ENCODE measurements around the gene CSF2RB. TPM values are rescaled to one million over a fixed set of nuclear protein-coding genes. Genes with fewer than 3 reads are reported as not detected.

The CSF2RB gene
- total RNA-seq, 4 donors from 2014 or later, result 5.7 to 14.3 (median 10.8) TPM

DNA sequence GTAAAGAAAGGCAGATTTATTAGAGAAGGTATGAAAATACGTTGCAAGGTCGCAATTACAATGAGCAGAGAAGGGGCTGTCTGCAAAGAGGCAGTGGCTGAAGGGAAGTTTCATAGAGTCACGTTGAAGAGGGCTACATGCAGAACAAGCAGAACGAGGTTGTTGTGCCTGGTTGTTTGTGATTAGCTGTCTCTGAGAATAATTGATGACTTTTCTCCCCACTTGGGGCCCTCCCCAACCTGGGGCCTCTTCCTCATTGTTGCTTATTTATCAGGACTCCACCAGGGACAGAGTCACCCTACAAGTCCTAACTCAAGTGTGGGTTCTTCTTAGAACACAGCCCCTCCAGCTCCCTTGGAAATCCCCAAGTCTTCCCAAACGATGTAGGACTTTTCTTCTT is 29.1 kb downstream of the CSF2RB start:
- no peaks in the 10 kb centered on the region for H3K36me3 ChIP-seq
- no peaks in the 10 kb centered on the region for H3K9me3 ChIP-seq
- TF ChIP-seq EP300 (IDR thresholded peaks at IDR 0.05) (no peak), POLR2A (IDR thresholded peaks at IDR 0.05) (no peak)
- TF ChIP-seq, protein P1, sequence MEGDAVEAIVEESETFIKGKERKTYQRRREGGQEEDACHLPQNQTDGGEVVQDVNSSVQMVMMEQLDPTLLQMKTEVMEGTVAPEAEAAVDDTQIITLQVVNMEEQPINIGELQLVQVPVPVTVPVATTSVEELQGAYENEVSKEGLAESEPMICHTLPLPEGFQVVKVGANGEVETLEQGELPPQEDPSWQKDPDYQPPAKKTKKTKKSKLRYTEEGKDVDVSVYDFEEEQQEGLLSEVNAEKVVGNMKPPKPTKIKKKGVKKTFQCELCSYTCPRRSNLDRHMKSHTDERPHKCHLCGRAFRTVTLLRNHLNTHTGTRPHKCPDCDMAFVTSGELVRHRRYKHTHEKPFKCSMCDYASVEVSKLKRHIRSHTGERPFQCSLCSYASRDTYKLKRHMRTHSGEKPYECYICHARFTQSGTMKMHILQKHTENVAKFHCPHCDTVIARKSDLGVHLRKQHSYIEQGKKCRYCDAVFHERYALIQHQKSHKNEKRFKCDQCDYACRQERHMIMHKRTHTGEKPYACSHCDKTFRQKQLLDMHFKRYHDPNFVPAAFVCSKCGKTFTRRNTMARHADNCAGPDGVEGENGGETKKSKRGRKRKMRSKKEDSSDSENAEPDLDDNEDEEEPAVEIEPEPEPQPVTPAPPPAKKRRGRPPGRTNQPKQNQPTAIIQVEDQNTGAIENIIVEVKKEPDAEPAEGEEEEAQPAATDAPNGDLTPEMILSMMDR (IDR thresholded peaks at IDR 0.05), result no peak
- no peaks in the 10 kb centered on the region for H3K27me3 ChIP-seq
- 63 to 69% methylated on average over 5 of the region's 5 CpGs for WGBS, 2 donors
- DNase-seq (ENCODE audit: low spot score in 2 of 2), result no peak
- no peaks in the 10 kb centered on the region for H3K4me1 ChIP-seq
- H3K4me3 ChIP-seq, result no peak overlapping the region
- no peak overlapping the region for H3K27ac ChIP-seq

DNA sequence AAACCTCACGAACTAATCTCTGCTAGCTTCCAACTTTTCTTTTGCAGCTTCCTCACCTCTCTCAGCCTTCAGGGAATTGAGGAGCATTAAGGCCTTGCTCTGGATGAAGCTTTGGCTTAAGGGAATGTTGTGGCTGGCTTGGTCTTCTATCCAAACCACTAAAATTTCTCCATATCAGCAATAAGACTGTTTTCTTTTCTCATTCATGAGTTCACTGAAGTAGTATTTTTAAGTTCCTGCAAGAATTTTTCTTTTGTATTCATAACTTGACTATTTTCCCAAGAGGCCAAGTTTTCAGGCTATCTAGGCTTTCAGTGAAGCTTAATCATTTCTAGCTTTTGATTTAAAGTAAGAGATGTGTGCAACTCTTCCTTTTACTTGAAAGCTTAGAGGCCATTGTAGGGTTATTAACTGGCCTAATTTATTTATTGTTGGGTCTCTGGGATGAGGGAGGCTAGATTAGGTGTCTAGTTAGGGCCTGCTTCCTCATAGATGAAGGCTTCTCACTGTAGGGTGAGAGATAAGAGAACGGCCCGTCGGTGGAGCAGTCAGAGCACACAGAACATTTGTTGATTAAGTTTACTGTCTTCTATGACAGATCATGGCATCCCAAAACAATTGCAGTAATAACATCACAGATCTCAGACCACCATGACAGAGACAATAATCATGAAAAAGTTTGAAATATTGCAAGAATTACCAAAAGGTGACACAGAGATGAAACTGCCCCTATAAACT is 33.2 kb downstream of the CSF2RB start:
- Histone ChIP-seq H3K27me3 (no peaks in the 10 kb centered on the region), H3K4me3 (no peak overlapping the region), H3K27ac (no peak overlapping the region), H3K4me1 (no peaks in the 10 kb centered on the region), H3K9me3 (no peaks in the 10 kb centered on the region), H3K36me3 (no peaks in the 10 kb centered on the region)
- TF ChIP-seq, protein P1 (IDR thresholded peaks at IDR 0.05), result no peak
- TF ChIP-seq POLR2A (IDR thresholded peaks at IDR 0.05) (no peak), EP300 (IDR thresholded peaks at IDR 0.05) (no peak)
- DNase-seq (ENCODE audit: low spot score in 2 of 2), result no peak
- 47 to 59% methylated on average over 3 to 4 of the region's 4 CpGs for WGBS, 2 donors

DNA sequence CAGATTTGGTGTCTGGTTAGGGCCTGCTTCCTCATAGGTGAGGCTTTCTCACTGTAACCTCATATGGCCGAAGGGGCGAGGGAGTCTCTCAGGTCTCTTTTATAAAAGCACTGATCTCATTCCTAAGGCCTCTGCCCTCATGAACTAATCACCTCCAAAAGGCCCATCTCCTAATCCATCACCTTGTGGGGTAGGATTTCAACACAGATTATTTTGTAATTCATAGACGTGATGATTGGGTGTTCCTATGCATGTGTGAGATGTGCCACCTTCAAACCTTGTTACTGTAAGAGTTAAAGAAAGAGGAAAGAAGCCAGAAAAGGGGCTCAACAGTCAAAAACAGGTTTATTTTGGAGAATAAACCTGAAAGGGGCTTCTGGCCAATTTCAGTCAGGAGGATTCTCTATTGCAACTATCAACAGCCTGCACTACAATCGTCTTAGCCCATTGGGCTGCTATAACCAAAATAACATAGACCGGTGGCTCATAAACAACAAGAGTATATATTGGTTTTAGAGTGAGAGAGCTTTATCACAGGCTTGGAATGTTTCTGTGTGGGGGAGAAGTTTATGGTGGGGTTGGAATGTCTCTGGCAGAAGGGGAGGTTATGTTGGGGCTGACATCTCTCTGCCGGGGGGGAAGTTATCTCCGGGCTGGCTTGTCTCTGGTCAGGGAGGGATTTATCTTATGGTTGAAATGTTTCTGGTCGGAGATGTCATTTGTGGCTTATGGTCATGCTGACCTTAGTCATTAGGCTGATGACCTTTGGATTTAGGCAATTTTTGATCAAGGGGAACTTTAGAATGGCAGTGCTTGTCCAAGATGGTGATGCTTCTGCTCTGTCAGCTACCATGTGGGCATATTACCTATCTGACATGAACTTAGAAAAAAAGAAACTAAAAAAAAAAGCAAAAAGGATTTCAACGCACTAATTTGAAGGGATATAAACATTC is 35.1 kb downstream of the CSF2RB start:
- TF ChIP-seq, protein P1 (IDR thresholded peaks at IDR 0.05), result no peak
- TF ChIP-seq EP300 (IDR thresholded peaks at IDR 0.05), result no peak
- TF ChIP-seq POLR2A (IDR thresholded peaks at IDR 0.05), result no peak
- H3K27ac ChIP-seq, result no peak overlapping the region
- DNase-seq (ENCODE audit: low spot score in 2 of 2), result no peak
- H3K9me3 ChIP-seq, result no peaks in the 10 kb centered on the region
- no peaks in the 10 kb centered on the region for H3K4me1 ChIP-seq
- WGBS, 2 donors, result 60 to 63% methylated on average over 9 of the region's 9 CpGs
- no peak overlapping the region for H3K4me3 ChIP-seq
- H3K27me3 ChIP-seq, result no peaks in the 10 kb centered on the region
- no peaks in the 10 kb centered on the region for H3K36me3 ChIP-seq

DNA sequence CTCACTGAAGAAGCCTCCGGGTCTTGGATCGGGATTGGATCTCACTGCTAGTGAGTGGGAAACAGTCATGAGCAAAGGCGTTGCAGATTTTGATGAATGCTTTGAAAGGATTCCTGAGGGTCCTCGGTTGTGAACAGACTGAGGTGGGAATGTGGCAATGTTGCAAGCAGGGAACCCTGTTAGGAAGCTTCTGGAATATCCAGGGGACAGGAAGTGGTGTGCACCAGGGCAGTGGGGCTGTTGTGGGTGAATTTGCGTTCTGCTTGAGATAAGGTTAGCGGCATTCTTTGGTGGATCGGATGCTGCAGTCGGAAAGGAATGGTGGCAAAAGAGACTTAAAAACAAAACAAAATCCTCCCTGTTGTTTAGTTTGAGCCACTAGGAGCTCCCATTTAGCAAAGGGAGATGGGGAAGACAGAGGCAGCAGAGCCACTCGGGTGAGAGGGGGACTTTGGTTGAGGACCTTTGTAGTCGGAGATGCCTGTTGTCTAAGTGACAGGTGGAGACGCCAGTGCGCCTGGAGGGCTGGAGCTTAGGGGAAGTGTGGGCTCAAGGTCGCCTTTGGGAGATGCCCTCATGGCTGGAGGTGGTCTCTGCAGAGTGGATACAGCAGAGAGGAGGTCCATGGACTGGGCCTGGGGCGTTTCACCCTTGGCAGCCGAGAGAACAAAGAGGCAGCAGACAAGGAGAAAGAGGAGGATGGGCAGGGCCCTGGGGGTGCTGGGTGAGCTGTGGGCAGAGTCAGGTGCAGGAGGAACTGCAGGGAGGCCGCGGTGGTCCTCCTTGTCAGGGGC is 37.6 kb downstream of the CSF2RB start:
- H3K27me3 ChIP-seq, result no peaks in the 10 kb centered on the region
- H3K27ac ChIP-seq, result no peak overlapping the region
- H3K9me3 ChIP-seq, result no peaks in the 10 kb centered on the region
- no peak for TF ChIP-seq POLR2A (IDR thresholded peaks at IDR 0.05)
- no peak for TF ChIP-seq EP300 (IDR thresholded peaks at IDR 0.05)
- TF ChIP-seq, protein P1 (IDR thresholded peaks at IDR 0.05), result no peak
- H3K36me3 ChIP-seq, result no peaks in the 10 kb centered on the region
- 79 to 85% methylated on average over 16 to 17 of the region's 17 CpGs for WGBS, 2 donors
- H3K4me3 ChIP-seq, result no peak overlapping the region
- no peaks in the 10 kb centered on the region for H3K4me1 ChIP-seq
- no peak for DNase-seq (ENCODE audit: low spot score in 2 of 2)

Data from tibial nerve (tissue), 4 donors.